ENCODE results near the gene PPM1H.

Gene PPM1H

GRCh38 chr12:62726471-62726980 lies 208.4 kb downstream of the PPM1H start:
- DNase-seq = no peak

- DNase-seq = no peak
Measured at GRCh38 chr12:62725781-62726180, 209.2 kb downstream of the PPM1H start.

GRCh38 chr12:62724947-62725451 lies 210.0 kb downstream of the PPM1H start:
- no peak for DNase-seq

GRCh38 chr12:62724285-62724684 lies 210.7 kb downstream of the PPM1H start:
- DNase-seq = no peak

- no peak for DNase-seq
Measured at GRCh38 chr12:62722971-62723680, 211.8 kb downstream of the PPM1H start.

DNA sequence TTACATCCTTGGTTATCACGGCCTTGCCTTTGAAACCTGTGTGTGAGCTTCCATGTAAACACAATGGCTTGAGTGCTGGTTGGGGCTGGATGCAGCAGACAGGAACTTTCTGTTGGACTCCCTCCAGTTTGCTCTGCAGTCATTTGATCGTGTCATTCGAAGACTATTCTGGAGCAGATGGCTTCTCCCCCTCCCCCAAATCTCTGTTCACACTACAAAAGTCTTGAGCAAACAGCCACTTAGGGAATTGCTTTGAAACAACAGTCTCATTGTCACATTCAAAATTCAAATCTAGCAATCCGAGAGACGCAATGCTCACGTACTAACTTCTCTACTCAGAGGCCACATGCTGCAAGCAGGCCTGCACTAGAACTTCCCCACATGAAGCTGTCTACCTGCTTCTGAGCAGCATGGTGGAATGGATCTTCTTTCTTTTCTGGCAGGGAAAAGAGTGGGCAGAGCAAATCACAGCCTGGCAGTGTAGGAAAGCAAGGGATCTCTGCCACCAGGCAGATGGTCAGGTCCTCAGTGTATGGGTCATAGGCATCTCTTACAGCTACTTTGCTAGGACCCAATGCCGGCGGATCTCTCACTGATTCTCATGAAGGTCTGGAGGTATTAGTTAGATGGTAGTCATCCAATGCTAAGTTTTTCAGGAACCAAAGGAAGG lies 214.2 kb downstream of the PPM1H start:
- no peak for DNase-seq

GRCh38 chr12:62720025-62720424 lies 214.9 kb downstream of the PPM1H start:
- no peak for DNase-seq

DNA sequence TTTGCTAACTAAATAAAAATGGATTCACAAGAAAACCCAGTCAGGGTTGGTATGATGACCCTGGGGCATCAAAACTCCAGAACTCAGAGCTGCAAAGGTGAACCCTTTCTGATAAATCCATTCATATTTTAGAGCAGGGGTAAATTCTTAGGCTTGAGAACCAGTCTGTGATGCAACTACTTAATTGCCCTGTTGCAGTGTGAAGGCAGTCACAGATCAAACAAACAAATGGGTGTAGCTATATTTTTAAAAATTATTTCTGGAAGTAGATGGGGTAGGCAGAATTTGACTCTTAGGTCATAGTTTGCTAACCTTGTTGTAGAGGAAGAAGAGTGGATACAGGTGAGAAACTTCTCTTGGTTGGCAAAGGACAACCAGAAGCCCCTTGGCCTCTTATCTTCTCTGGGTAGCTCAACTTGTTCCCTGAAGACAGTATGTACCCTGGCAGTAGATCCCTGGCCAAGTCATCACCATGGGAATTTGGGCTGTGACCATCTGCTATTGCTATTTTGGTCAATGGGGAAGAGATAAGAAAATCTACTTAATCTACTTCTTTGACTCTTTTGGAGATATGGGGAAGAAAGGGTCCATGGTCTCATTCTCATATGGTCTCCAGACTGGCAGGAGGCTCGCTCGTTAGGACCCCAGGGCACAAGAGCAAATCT lies 216.1 kb downstream of the PPM1H start:
- DNase-seq = no peak

- DNase-seq = peak; percentile 40
Measured at GRCh38 chr12:62717643-62718042, 217.3 kb downstream of the PPM1H start.

DNA sequence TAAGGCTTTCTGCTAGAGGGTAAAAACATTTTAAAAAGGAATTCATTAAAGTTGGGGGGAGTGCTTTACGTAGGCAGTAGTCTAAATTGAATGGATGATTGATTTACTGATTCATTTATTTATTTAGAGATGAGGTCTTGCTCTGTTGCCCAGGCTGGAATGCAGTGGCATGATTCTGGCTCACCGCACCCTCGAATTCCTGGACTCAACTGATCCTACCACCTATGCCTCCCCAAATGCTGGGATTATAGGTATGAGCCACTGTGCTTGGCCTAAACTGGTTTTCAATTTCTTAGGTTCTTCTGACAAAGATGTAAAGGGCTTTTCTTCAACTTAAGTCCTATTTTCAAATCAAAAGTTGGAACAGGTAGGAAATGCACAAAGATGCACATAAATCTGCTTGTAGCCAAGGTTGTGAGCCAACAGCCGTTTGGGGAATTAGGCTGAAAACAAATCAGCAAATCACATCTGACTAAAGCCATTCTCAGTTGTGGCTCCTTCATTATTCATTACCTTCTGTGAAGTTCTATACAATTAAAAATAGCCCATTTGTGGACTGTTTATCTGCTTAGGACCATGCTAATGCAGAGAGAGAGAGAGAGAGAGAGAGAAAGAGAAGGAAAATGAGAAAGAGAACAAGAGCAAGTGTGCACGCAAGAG lies 218.0 kb downstream of the PPM1H start:
- peak; percentile 25 for DNase-seq

GRCh38 chr12:62716037-62716436 lies 218.9 kb downstream of the PPM1H start:
- DNase-seq = no peak

DNA sequence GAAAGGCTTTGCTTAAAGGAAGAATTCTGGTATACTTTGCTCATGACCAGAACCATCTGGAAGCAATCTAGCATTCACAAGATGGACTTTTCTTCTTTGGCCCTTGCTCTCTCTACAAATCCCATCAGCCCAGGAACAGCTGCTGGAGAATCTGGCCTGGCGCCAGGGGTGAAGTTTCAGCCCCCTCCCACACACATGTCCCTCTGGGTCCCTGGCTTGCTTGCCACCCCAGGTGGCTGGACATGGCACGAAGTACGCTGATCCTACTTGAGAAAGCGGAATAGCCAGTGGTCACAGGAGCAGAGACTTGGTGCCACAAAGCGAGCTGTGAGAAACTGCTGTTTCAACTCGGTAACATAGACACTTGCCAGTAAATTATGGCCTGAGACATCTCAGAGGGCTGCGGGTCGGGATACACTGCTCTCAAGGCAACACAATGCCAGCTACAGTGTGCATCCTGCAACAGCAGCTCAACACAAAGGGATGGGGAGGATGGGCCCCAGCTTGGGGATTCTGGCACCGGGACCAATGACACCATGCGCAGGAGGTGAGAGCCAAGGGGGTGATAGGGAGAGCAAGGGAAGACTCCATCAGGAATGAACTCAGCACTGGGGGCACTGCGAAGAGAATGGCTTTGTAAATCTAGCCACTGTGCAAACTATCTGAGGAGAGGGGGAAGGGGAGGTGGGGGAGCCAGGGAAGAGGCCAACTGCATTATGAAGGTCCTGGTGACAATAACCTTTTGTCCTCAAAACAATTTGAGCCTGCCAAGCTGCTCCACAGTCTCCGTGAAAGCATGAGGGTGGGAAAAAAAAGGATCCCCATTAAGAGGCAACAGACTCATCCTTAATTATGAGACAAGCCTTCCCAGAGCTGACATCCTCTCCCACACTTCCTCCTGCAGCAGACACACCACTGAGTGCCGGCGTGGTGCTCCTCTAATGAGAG lies 219.9 kb downstream of the PPM1H start:
- peak; percentile 84 for DNase-seq

DNA sequence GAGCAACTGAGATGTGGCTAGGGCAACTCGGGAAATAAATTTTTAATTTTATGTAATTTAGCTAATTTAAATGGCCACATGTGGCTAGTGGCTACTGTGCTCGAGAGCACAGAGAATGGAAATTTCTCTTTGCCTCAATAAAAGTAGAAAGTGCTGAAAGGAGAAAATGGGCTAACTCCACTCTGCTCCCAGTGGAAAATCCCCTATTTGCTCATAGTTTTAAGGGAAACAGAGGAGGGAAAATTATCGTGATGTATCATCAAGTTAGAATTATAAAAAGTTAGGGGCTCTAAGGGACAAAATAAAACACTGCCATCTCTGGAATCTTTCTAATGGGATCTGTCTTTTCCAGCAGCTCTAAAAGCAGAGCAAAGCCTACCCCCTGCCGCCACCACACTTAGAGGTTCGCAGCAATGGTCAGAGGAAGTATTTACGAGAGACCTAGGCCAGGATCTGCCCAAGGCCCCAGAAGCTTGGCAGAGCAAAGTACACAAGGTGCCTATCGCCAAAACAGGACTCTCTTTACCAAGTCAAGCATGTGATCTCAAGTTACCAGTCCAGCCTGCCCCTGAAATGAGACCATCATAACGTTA lies 220.7 kb downstream of the PPM1H start:
- DNase-seq = no peak

- DNase-seq = no peak
Measured at GRCh38 chr12:62713723-62714122, 221.2 kb downstream of the PPM1H start.

DNA sequence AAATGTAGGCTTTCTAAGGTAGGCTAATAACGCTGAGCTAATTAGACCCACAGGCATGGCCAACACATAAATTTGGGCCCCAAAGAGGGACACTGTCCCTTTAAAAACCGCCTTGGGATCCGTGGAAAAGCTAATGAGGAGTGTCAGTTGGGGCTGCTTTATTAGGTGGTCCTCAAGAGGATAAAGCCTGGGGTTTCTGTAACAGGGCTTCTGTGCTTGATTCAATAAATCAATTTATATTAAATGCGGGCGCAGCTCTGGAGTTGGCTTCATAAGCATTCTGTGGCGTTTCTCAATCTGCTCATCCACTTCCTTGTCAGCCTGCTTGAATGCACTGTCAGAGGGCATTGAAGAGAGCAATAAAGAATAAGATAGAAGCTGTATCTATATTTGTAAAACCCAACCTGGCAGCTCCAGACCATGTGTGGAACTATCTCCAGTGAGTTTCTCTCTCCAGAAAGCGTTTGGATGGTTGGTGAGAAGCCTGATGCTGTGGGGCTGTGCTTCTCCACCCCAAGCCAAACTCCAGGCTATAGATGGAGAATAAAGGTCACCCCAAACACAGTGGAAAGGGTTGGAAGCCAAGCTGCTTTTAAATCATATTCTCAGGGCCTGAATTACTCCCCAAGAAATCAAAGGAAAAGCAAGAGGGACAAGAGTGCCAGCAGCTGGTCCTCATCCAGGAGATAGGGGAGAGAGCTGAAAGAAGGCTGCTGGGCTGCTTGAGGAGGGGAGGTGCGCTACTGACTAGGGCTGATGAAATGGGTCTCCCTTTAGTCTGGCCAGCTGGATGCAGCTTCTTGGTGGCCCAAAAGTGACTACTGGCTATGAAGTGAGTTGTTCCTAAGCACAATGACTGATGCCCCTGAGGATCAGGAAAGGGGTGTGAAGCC lies 222.0 kb downstream of the PPM1H start:
- peak; percentile 61 for DNase-seq

- peak; percentile 90 for DNase-seq
Measured at GRCh38 chr12:62711631-62712241, 223.2 kb downstream of the PPM1H start.

DNA sequence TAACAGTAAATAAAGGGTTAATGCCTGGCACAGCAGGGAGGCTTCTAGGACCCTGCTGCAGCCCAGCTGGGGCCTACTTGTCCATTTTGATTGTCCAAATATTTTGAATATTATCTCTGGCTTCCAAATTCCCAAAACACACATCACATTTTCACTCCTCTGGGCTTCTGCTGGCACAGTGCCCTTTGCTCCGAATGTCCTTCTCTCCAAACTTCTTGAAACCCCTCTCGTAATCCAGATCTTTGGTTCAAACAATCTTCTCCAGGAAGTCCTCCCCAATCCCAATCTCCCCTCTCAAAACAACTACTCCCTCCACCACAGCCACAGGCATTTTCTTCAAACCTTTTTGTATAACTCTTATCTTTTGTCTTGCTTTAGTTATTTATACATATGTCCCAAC lies 225.6 kb downstream of the PPM1H start:
- DNase-seq = no peak

- no peak for DNase-seq
Measured at GRCh38 chr12:62707939-62708338, 227.0 kb downstream of the PPM1H start.

DNA sequence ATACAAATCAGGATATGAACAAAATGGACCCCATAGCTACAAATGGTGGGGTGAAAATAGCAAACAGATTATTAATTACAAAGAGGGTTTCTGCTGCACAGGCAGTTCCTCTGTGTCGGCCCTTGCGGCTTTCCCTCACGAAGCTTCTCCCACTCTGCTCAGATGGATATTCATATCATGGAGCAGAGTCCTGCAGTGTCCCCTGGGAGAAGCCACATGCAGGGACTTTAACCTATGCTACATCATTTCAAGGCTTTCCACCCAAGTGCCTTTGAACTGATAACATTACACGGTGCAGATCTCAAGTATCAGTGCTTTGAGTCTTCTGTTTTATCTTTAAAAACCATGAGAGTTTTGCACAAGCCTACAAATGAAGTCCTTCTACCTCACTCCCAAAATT lies 229.1 kb downstream of the PPM1H start:
- DNase-seq = no peak

DNA sequence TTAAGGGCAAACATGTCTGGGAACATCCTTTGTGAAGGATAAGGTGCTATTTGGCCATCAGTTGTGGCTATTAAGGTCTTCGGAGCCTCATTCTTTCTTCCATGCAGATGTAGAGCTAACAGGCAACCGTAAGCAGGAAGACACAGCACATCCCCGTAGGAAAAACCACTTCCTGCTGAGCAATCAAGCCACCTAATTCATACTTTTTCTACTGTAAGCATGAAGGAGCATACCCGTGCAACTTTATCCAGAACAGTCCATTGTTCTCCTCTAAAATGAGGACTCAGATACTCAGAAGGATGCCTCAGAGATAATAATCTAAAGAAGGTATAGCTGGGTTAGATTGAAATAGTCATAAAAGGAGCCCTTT lies 232.0 kb downstream of the PPM1H start:
- DNase-seq = peak; percentile 24

All from retina (tissue), 1 donor.